GM19043 (cell line): ENCODE data around the gene TMPRSS7.
"Not testable (repeated sequence)": the region's sequence is repeated elsewhere in the genome, so short reads cannot be mapped to it uniquely, and the experiment has no call there.

ENCODE experiments used
- ATAC-seq: cut with Tn5 transposase; IDR thresholded peaks from one replicate; pipeline ENCODE4 v1.9.1; 2021; ENCODE audit warnings: low read depth; ENCODE audit not compliant: unreplicated experiment

The TMPRSS7 gene

DNA sequence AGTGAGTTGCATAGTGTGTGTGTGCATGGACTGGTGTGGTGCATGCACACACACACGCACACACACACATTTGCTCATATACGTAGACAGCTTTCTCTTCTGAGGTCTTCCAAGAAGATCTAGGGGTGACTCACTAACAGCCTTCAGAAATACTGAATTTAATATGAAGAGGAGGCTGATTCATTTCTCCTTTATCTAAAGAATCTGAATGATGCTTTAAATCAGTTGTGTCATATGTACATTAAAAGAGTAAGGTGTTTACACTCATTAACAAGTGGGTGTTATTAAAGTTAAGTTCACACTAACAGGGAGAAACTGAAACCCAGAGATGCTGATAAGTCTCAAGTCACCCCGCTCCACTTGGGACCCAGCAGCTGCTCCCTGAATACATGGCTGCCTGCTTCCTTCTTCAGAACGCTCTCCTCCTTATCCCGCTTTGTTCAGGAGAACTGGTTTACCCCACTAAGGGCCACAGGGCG is 22.0 kb downstream of the TMPRSS7 start:
- no peak for ATAC-seq

DNA sequence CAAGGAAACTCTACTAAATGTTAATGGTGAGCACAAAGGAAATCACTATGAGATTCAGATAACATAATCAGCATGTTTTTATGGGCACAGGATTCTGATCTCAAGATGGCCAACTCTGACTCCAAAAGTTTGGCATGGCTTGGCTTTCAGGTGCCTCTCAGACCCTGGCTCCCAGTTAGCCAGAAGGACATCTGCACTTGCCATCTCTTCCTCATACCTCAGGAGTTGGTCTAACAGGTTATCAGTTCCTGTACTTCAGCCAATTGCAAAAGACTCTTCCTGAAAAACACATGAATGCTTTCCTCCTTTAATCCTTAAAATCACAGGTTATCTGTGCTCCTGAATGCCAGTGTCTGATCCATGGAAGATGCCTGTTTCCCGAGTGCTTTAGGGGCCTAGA is 25.0 kb downstream of the TMPRSS7 start:
- ATAC-seq: no peak

DNA sequence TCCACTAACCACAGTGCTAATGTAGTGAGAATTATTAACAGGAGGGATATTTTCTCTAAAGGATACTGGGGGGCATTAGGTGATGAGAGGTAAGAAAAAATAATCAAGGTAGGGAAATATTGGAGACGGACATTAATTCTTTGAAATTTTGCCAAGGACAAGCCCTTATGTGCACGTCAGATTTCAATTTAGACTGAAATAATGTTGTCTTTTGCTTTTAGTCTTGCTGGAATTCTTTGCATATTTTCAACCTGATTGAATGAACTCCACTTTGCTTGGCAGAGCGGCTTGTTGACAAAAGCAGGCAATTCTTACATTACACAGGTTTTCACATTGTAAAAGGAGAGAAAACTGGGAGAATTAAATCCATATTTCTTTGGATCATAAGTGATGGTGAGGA is 26.6 kb downstream of the TMPRSS7 start:
- no peak for ATAC-seq

DNA sequence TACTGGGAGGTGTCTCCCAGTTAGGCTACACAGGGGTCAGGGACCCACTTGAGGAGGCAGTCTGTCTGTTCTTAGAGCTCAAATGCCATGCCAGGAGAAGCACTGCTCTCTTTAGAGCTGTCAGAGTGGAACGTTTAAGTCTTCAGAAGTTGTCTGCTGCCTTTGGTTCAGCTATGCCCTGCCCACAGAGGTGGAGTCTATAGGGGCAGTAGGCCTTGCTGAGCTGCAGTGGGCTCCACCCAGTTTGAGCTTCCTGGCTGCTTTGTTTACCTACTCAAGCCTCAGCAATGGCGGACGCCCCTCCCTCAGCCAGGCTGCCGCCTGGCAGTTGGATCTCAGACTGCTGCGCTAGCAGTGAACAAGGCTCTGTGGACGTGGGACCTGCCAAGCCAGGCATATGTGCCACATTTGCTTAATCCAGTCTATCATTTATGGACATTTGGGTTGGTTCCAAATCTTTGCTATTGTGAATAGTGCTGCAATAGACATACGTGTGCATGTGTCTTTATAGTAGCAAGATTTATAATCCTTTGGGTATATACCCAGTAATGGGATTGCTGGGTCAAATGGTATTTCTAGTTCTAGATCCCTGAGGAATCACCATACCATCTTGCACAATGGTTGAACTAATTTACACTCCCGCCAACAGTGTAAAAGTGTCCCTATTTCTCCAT is 38.0 kb downstream of the TMPRSS7 start:
- not testable (repeated sequence) for ATAC-seq

DNA sequence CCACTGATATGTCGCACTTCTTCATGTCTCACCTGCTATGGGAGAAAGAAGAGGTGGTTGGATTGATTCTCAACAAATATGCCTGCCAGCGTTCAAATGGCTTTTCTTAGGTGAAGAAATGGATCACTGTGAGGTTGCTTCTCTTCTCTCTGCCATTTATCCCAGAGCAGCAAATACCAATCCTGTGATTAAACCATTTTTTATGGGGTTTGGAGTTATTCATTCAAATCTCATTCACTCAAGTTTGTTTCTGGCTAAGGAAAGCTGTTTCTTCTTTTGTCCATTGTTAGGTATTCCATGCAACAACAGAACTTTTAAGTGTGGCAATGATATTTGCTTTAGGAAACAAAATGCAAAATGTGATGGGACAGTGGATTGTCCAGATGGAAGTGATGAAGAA is 39.5 kb downstream of the TMPRSS7 start:
- ATAC-seq: no peak

DNA sequence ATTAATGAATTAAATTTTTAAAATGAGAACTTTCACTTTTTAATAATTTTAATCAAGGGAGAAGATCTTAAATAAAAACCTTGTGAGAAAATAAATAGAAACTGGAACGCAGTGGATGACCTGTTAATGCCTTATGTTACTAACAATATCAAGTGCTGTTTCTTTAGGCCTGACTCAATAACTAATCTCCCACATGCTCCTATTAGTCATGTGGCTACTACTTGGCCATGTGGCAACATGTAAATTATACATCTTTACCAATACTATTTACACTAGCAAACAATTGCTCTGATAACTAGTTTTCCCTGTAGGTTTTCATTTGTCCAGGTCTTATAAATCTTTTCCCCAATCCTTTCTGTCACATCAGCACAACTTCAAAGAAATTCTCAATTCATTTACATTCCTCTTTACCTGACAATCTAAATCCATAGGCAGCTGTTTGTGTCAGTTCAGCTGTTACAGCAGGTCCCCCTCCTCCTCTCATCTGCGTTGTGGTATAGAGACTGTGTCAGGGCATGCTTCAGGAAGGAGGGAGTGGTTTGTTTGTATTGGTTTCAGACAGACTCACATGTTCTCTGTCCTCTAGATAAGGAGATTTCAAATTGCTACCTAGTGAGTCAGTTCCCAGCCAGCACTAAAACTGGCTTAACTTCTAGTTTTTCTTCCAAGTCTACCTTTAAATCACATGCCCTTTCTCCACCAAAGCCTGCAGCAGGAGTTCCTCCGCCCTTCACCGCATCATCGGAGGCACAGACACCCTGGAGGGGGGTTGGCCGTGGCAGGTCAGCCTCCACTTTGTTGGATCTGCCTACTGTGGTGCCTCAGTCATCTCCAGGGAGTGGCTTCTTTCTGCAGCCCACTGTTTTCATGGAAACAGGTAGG is 40.3 kb downstream of the TMPRSS7 start:
- no peak for ATAC-seq

DNA sequence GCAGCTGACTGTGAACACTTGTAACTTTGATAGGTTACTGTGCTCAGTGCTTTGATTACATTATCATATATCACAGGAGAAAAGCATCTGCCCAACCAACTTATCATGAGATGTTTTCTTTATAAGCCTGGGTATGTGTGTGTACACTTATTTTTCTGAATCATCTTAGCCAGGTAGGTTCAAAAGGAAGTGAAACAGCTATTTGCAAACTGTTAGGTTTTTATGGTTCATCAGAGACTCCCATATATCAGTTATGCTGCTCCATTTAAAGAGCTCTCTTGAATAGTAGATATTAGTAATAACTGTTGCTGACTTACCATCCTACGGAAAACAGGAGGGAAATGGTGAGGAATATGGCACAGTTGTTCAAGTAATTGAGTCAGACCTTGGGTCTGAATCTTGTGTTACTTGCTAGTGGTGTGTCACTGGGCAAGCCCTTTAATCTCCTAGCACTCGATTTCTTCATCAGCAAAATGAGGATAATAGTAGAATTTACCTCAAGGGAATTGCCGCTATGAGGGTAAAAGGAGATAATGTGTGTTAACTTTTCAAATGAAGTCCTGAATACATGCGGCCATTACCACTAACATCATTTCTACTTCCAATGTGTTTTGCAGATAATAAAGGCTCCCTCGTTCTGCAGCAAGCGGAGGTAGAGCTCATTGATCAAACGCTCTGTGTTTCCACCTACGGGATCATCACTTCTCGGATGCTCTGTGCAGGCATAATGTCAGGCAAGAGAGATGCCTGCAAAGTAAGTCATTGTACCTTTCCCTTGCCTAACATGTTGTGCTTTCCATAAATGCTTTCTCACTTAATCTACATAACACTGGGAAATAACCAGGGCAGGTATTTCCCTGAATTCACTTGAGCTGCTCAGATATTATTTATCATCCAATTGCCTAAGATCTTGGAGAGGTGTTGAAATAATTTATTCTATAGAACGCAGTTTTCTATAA is 43.9 kb downstream of the TMPRSS7 start:
- no peak for ATAC-seq

DNA sequence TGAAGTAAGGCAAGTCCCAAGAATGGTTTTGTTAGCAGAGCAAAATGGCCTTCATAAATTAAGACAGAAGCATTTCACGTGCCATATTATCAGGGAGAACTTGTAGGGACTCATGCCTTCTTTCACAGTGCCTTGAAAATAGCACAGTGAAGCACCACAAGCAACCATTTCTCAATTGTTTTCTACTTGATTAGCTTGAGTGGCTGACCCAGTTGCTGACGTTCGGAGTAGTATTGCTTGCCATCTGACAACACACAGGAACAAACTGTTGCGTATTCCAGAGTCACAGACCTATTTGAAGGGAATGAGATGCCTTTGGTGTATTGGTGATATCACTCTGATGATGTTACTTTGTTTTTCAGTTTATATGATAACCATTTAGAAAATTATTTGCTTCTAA is 48.7 kb downstream of the TMPRSS7 start:
- no peak for ATAC-seq

DNA sequence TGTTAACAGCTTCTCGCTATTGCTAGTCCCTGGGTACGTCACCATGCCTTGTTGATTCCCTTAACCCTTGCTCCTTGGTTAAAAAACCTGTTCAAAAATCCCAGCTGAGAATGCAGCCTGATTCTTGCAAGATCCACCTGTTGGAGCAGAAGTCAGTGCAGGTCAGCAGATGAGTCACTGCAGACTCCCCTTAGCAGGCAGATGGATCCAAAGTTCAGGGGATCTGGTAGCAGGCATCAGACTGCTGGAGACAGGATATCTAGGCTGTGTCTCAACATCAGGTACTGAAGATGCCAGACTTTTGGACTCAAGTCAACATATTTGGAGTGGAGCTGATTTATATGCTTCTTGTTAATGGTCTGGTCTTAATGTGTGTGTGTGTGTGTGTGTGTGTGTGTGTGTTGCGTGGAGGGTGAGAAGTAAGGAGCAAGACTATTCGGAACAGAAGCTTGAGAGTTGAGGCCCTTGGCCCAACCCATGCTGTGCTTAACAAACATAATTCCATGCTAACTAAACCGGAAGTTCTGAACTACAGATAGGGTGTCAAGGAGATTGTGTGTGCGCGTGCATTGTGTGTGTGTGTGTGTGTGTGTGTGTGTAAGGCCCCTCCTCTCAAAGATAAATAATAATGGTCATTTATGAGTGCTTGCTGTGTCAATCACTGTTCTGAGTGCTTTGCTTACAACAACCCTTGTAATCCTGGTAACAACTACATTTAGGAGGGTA is 50.6 kb downstream of the TMPRSS7 start:
- ATAC-seq: no peak

DNA sequence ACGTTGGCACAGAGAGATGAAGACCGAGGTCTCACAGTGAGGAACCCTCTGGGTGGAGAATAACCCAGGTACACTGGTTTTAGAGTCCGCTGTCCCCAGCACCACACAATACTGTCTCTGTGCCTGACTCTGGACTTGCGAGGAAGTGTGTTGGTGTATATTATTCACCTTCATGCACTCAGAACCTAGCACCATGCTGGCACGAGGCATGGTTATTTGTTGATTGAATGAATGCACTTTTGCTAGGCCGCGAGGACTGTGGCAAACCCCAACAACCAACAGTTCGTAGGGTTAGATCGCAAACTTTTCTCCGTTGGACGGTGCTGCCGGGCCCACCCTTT is 51.2 kb downstream of the TMPRSS7 start:
- ATAC-seq: no peak

DNA sequence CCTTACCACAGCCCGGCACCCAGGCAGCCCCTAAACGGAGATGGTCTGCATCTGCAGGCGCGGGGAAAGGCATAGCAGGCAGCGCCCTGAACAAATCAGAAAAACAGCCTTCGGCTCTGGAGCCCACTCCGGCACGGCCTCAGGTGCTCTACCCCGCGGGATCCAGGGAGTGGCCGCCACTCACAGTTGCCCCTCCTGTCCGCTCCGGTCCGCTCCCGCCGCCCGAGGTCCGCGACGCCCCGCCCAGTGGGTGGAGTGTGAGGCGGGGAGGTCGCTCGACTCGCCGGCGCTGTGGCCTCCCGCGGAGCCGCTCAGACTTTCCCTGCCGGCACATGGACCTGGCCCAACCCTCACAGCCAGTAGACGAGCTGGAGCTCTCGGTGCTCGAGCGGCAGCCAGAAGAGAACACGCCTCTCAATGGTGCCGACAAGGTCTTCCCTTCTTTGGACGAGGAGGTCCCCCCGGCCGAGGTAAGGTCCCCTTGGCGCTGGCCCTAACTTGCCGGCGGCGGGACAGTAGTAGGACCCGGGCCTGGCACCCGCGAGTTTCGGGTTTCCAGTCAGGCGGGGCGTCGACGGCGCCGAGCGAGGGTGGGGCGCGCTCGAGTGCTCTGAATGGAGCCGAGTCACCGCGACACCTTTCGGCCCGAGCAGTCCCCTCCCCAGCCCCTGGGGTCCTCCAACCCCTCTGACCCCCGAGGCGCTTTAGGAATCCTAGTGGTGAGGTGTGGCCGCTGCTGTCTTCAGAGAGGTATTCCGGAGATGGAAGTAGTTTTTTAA is 51.7 kb downstream of the TMPRSS7 start, which contains the start of gene C3orf52:
TSS of gene C3orf52 (plus strand) at position 314 of the 779 bp plus-strand sequence. CDS start at position 333, 19 bp downstream.
- ATAC-seq: peak; percentile 62

DNA sequence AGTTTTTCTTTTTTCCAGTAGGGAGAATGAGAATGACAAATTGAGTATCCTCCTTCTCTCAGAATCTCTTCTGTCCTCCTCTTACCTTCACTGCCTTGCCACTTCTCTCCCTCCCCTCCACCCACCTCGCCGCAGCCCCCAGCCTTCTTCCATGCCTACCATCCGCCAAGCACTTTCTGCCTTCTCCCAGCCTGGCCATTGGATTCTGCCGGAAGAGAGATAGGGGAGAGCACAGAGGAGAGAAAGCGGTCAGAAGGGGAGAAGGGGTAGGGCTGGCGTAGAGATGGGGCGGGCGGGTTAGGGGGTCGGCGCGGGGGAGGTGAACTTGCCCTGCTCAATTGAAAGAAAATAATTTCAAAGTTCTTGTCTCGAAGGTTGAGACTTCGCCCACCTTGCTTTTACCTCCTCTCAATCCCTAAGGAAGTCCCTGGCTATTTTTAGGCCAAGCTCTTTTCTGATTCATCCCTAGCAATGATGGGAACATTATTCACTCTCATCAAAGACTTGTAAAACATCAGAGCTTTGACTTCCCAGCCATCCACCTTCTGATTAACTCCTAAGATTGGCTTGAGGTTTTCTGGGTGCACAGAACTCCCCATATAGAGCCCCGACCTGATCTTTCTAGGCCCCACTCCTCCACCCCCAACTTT is 52.5 kb downstream of the TMPRSS7 start:
- no peak for ATAC-seq

DNA sequence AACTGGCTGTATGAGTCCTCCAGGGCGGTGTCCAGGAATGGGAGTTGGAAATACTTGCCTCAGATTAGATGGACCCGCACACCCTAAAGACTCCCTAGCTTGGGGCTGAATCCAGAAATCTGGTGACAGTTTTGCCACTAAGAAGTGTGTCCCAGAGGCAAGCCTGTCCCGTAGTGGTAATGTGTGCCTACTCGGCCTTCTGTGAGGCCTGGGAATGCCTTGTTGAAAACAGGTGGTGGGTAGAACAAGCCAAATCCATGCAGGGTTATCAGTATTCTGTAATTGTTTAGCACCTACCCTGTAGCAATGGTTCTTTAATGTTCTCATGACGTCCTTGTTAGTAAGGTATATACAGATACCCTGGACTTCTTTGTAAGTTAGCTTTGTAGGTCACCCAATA is 53.2 kb downstream of the TMPRSS7 start:
- ATAC-seq: no peak

DNA sequence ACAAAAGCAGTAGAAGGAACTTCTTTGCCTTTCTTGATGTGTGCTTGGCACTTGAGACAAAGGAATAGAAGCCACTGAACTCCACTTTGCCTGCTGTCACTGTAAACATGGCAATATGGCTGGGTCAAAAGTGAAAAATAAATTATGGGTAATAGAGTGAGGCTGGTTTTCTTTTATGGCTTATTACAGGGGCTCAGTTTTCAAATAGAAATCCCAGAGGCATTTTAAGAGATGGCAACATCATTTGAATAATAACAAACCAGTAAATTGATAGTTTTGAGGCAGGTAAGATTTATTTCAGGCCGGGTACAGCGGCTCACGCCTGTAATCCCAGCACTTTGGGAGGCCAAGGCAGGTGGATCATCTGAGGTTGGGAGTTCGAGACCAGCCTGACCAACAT is 54.4 kb downstream of the TMPRSS7 start:
- ATAC-seq: no peak

DNA sequence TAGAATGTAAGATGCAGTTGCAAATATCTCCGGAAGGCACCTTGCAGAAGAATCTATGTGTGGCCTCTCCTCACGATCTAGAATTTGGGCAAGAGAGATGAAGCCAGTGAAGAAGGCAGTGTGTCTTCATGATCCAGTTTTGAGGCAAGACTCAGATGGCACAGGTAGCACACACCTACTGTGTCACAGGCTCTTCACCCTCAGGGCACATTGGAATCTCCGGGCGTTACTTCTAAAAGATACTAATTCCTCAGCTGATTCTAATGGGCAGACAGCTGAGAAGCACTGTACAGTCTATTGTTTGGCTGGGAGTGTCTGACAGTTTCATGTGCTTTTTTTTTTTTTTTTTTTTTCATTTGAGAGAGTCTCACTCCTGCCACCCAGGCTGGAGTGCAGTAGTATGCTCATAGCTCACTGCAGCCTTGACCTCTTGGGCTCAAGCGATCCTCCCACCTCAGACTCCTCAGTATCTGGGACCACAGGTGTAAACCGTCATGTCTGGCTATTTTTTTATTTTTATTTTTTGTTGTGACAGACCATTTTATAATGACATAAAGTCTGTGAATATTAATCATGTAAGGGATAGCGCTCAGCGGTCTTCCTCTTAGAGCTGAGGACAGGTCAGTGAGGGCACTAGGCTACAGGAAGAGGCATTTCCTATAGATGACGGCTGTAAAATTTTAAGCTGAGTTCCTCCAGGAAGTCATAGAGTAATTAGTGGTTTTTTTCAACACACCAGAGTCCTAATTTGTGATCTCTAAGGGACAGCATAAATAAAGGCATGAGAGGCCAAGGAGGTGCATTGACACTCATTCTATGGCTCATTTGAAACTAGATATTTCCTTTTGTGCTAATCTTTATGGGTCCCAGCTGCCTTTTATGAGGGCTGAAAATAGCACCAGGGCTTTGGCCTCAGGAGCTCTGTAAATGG is 55.7 kb downstream of the TMPRSS7 start:
- peak; percentile 33 for ATAC-seq

DNA sequence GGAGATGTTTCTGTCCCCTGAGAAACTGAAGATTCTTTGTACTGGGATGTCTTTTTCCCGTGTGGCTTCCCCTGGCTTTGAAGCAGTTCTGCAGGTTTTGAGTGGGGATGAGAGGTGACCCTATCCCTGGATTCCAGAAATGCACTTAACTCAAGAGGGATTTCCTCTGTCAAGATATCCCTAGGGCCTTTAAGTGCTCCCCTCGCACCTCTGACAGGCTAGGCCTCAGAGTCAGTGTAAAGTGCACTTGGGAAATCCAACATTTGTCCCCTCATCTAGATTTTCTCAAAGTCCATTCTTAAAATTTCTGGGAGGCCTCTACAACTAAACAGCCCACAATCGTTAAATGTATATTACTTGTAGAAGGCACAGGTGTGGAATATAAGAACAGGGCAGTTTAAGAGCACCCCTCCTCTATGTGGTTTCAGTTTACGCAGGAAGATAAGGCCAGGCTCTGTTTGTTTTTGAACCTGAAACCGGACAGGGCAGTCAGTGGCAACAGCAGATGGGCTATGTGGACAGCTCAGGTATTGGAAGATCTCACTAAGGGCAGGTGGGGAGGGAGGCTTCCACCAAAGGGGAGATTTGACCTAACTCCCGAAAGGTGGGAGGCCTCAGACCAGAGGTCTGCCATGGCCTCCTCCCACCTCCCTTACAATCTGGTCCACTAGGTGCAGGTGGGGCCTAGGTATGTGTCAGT is 56.5 kb downstream of the TMPRSS7 start:
- no peak for ATAC-seq

DNA sequence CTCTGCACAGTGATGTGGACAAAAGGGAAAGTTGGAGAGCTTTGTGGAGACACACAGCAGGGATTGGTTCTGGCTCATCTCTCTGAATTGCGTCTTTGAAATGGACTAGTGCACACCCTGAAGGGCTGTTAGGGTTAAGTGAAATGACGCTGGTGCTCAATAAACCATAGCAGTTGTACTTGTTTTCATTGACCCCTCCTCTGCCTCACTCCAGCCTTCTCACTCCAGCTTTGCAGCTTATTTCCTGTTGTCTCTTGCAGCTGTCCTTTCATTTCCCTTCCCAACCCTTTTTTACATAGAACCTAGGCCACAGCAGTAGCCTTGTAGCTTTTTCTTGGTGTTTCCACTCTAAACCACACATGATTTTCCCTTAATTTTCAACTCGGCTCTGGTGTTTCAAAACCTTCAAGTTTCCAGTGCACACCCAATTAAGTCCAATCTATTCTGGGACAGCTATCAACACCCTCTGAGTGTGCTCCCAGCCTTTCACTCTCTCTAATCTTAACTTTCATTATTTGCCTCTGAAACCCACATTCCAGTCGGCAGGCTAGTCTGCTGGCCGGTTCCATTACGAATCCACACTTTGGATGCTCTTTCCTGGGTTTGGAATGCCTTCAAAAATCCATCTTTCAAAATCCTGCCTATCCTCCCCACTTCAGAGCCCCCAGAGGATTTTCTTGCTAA is 58.1 kb downstream of the TMPRSS7 start:
- ATAC-seq: peak; percentile 53
